GM23338 (cell line): ENCODE results near the gene POU6F1.

Experiments used
- CREB1 ChIP-seq: fragments of 250-450 bp; sonication (Bioruptor Pico); IDR thresholded peaks from 2 replicates; pipeline ENCODE4 v1.5.0; 2020; ENCODE audit warnings: low read depth, mild to moderate bottlenecking, moderate library complexity
- EZH2 ChIP-seq: fragments of 200-600 bp; sonication (generic); IDR thresholded peaks from one replicate; pipeline ENCODE4 v1.8.0; 2017; ENCODE audit warnings: antibody characterized with exemption, mild to moderate bottlenecking, low read depth; ENCODE audit not compliant: unreplicated experiment
- EZH2phosphoT487 ChIP-seq: fragments of 200-600 bp; sonication (generic); IDR thresholded peaks from one replicate; pipeline ENCODE4 v1.8.1; 2018; ENCODE audit warnings: antibody characterized with exemption; ENCODE audit not compliant: unreplicated experiment
- JUNB ChIP-seq: IDR thresholded peaks from one replicate; pipeline ENCODE4 v1.6.1; 2016; ENCODE audit warnings: antibody characterized with exemption; ENCODE audit not compliant: unreplicated experiment
- NANOG ChIP-seq: IDR thresholded peaks from 2 replicates; pipeline ENCODE4 v1.6.1; 2016; ENCODE audit warnings: antibody characterized with exemption, borderline replicate concordance
- POLR2AphosphoS5 ChIP-seq: IDR thresholded peaks from 2 replicates; pipeline ENCODE4 v1.6.1; 2016; ENCODE audit warnings: antibody characterized with exemption, low read depth
- STAT1 ChIP-seq: IDR thresholded peaks from one replicate; pipeline ENCODE4 v1.6.1; 2016; ENCODE audit warnings: antibody characterized with exemption; ENCODE audit not compliant: unreplicated experiment
- ZNF114 ChIP-seq: fragments of 250-450 bp; sonication (Bioruptor Pico); IDR thresholded peaks from 2 replicates; pipeline ENCODE4 v1.5.0; 2020; ENCODE audit warnings: mild to moderate bottlenecking, moderate library complexity
- TF ChIP-seq, protein P1 (sequence below), 2 experiments: fragments of 200-600 bp in 1 of 2; sonication (generic) in 1 of 2; conservative IDR thresholded peaks; 2 replicates each; pipeline versions ENCODE4 v1.5.1 to v1.6.1; 2016 to 2017; ENCODE audit warnings: antibody characterized with exemption in 2 of 2, low read depth in 2 of 2, mild to moderate bottlenecking in 2 of 2, moderate library complexity in 1 of 2
- TF ChIP-seq, protein P2 (sequence below): IDR thresholded peaks from one replicate; pipeline ENCODE4 v1.6.1; 2018; ENCODE audit warnings: antibody characterized with exemption; ENCODE audit not compliant: unreplicated experiment
- TF ChIP-seq, protein P3 (sequence below): IDR thresholded peaks from 2 replicates; pipeline ENCODE4 v1.6.1; 2016; ENCODE audit warnings: antibody characterized with exemption

DNA sequence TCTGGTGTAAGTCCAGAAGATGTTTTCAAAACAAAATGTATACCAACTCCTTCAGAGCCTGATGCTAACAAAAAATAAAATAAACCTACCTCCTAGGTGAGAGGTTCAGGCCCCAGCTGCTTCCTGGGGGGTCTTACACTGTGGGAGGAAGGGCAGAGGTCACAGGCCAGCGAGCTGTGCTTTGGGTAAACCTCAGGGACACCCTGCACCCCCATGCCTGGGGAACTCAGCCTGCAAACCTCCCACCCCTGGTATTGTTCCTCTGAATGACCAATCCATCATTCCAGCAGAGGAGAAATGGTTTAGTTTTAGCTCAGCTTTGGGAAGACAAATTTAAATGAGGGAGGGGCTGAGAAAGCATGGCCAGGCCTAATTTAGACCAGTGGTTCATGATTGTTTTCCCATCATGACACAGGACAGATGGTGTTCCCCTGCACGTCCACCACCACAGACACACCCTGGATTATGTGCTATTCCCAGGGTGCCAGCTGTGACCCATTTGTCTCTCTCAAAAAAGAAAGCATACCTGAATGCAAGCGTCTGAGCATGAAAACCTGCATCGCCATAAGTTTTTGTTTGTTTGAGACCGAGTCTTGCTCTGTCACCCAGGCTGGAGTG is 30.4 kb downstream of the POU6F1 start:
- TF ChIP-seq EZH2: no peak
- TF ChIP-seq, protein P1, sequence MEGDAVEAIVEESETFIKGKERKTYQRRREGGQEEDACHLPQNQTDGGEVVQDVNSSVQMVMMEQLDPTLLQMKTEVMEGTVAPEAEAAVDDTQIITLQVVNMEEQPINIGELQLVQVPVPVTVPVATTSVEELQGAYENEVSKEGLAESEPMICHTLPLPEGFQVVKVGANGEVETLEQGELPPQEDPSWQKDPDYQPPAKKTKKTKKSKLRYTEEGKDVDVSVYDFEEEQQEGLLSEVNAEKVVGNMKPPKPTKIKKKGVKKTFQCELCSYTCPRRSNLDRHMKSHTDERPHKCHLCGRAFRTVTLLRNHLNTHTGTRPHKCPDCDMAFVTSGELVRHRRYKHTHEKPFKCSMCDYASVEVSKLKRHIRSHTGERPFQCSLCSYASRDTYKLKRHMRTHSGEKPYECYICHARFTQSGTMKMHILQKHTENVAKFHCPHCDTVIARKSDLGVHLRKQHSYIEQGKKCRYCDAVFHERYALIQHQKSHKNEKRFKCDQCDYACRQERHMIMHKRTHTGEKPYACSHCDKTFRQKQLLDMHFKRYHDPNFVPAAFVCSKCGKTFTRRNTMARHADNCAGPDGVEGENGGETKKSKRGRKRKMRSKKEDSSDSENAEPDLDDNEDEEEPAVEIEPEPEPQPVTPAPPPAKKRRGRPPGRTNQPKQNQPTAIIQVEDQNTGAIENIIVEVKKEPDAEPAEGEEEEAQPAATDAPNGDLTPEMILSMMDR (conservative IDR thresholded peaks at IDR 0.05; ENCODE audit: low read depth in 2 of 2): no peak
- no peak for TF ChIP-seq ZNF114 (CRISPR knock-in tag)
- TF ChIP-seq POLR2AphosphoS5: no peak
- TF ChIP-seq CREB1 (CRISPR knock-in tag): no peak
- TF ChIP-seq, protein P2, sequence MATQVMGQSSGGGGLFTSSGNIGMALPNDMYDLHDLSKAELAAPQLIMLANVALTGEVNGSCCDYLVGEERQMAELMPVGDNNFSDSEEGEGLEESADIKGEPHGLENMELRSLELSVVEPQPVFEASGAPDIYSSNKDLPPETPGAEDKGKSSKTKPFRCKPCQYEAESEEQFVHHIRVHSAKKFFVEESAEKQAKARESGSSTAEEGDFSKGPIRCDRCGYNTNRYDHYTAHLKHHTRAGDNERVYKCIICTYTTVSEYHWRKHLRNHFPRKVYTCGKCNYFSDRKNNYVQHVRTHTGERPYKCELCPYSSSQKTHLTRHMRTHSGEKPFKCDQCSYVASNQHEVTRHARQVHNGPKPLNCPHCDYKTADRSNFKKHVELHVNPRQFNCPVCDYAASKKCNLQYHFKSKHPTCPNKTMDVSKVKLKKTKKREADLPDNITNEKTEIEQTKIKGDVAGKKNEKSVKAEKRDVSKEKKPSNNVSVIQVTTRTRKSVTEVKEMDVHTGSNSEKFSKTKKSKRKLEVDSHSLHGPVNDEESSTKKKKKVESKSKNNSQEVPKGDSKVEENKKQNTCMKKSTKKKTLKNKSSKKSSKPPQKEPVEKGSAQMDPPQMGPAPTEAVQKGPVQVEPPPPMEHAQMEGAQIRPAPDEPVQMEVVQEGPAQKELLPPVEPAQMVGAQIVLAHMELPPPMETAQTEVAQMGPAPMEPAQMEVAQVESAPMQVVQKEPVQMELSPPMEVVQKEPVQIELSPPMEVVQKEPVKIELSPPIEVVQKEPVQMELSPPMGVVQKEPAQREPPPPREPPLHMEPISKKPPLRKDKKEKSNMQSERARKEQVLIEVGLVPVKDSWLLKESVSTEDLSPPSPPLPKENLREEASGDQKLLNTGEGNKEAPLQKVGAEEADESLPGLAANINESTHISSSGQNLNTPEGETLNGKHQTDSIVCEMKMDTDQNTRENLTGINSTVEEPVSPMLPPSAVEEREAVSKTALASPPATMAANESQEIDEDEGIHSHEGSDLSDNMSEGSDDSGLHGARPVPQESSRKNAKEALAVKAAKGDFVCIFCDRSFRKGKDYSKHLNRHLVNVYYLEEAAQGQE: no peak
- no peak for TF ChIP-seq JUNB
- no peak for TF ChIP-seq EZH2phosphoT487
- TF ChIP-seq STAT1: no peak
- TF ChIP-seq, protein P3, sequence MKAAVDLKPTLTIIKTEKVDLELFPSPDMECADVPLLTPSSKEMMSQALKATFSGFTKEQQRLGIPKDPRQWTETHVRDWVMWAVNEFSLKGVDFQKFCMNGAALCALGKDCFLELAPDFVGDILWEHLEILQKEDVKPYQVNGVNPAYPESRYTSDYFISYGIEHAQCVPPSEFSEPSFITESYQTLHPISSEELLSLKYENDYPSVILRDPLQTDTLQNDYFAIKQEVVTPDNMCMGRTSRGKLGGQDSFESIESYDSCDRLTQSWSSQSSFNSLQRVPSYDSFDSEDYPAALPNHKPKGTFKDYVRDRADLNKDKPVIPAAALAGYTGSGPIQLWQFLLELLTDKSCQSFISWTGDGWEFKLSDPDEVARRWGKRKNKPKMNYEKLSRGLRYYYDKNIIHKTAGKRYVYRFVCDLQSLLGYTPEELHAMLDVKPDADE: no peak
- no peak for TF ChIP-seq NANOG
